AG09319 (cell line): ENCODE results near the gene PIGU.

ENCODE experiments used
- DNase-seq: peaks from one replicate; pipeline ENCODE4 v3.0.0-alpha.2; 2010; ENCODE audit warnings: low read depth; ENCODE audit errors: extremely low read depth
- TF ChIP-seq, protein P1 (sequence below): IDR thresholded peaks from 2 replicates; pipeline ENCODE4 v1.5.1; 2011; ENCODE audit warnings: low read depth, mild to moderate bottlenecking, inconsistent platforms, low read length, moderate library complexity

The PIGU gene

DNA sequence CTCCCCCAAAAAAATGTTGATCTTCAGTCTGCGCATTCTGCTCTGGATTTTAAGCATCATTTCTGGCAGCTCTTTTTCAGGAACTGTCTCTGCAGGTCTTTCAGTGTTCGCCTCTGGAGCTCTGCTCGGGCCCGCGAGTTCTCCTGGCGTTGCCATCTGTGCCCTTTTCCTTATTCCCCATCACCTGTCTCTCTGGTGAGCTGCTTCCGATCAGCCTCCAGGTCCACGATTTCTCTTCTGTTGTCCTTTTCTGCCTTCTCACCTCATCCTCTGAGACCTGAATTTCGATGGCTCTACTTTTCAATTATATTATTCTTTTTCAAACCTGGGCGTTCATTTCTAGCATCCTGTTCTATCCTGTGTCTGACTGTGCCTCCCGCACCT is 119.0 kb downstream of the PIGU start:
- TF ChIP-seq, protein P1, sequence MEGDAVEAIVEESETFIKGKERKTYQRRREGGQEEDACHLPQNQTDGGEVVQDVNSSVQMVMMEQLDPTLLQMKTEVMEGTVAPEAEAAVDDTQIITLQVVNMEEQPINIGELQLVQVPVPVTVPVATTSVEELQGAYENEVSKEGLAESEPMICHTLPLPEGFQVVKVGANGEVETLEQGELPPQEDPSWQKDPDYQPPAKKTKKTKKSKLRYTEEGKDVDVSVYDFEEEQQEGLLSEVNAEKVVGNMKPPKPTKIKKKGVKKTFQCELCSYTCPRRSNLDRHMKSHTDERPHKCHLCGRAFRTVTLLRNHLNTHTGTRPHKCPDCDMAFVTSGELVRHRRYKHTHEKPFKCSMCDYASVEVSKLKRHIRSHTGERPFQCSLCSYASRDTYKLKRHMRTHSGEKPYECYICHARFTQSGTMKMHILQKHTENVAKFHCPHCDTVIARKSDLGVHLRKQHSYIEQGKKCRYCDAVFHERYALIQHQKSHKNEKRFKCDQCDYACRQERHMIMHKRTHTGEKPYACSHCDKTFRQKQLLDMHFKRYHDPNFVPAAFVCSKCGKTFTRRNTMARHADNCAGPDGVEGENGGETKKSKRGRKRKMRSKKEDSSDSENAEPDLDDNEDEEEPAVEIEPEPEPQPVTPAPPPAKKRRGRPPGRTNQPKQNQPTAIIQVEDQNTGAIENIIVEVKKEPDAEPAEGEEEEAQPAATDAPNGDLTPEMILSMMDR = no peak
- no peak for DNase-seq

DNA sequence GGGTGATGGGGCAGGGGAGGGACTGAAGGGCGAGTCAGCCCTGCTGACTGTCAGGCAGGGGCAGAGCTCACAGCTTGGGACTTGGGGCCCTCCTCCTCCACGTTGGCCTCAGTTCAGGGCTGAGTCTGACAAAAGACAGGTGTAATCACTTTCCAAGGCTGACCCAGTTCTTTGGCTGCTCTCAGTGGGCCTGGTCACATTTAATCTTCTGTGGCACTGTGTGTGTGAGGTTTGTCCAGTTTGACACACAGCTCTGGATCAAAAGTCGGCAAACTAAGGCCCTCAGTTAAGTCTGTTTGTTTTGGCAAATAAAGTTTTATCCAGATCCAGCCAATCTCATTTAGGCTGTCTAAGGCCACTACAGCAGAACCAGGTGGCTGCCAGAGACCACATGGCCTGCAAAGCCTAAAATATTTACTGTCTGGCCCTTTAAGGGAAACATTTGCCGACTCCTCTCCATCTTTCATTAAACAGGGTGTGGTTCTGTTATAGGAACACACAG is 123.5 kb downstream of the PIGU start:
- no peak for DNase-seq
- TF ChIP-seq, protein P1 = no peak

DNA sequence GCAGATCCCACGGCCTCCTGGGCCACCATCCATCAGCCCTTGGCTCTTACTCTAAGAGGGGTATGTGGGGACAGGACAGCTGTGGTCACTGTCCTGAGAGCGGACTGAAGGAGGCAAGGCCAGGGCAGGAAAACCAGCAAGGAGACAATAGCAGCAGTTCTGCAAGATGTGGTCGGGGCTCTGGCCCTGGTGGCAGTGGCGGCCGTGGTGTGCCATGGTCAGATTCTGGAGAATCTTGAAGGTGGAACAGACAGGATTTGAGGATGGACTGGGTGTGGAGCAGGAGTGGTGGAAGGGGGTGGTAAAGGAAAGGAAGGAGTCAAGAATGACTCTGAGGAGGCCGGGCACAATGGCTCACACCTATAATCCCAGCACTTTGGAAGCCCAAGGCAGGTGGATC is 124.3 kb downstream of the PIGU start:
- no peak for DNase-seq
- TF ChIP-seq, protein P1 = no peak

DNA sequence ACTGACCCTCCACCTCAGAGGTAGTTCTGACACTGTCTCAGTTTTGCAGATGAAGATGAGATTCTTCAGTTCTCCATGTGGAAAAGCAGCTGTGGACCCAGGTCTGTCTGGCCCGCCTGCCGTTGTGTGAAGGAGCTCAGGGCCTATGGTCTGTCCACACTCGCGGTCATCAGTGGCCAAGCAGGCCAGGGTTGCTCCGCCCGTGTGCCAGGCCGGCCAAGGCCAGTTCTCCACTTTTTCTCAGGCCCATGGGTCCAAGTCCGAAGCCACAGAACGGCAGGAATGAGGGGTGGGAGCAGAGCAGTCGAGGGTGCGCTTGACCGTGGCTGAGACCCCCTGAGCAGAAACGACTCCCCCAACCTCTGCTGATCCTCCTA is 127.0 kb downstream of the PIGU start:
- TF ChIP-seq, protein P1 = no peak
- DNase-seq = no peak

DNA sequence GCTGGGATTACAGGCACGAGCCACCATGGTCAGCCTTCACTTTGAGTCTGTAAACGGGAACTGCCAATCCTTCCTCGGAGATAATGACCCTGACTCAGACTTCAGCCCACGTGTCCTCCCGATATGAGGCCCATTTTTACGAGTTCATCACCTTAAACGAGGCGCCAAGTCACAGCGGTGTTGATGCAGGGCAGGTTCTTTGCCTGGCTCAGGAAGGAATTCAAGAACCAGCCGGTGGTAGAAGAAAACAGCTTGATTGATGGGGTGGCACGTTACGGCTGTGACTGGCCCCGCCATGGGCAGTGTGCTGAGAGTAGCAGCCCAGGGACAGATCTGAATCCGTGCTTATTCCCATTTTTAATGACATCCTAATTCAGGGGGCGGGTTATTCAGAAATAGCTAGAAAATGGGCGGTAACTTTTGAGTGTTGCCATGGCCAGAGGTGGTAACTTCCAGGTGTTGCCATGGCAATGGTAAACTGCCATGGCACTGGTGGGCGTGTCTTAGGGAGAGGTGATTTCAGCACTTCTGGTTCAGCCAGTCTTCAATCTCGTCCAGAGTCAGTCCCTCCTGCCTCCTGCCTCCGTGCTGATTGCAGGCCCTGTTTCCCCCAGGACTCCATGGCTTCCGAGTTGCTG is 127.5 kb downstream of the PIGU start:
- DNase-seq = no peak
- TF ChIP-seq, protein P1 = no peak

DNA sequence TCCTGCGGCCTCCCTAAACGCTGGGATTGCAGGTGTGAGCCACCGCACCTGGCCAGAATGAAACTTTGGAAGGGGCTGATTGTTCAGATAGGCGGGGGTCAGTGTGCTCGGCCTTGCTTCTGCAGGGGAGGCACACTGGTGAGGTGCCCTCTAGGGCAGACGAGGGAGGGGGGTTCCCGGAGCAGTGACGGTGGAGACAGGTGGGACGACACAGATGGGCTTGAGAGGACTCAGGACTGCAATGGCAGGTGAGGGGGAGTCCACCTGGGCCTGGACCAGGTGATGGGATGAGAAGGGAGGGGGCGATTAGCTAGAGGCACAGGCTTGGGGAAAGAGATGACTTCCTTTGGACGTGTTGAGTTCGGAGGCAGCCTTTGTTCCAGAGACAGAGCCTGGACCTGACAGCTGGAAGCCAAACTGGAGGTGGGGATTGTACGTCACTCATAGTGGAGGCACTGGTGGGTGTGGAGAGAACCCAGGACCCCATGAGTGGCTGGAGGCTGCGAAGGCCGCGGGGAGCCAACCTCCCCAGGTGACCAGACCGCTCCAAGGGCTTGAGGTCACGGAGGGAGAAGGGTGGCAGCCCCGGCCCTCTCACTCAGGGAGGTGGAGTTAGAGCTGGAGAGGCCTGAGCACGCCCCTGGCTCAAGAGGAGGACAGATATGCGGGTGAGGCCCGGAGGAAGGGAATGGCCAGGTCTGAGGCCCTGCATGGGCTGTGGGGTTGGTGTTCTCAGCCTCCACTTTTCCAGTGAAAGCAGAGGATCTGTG is 128.9 kb downstream of the PIGU start:
- DNase-seq = no peak

DNA sequence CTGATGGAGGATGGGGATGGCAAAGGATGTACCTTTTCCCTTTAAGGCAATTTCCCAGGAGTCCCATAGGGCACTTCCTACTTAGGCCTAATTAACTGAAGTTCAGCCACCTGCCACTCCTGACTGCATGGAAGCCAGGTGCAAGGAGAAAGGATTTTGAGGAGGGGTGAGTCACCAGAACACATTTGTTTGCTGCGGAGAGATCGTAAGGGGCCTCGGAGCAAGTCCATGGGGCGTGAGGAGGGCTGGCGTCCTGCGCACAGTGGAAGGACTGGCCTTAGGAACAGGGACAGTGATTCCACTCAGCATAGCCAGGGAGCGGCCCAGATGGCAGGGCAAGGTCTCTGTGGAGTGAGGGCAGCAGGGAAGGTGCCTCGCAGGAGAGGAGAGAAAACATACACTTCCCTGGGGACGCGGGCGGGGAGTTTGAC is 130.1 kb downstream of the PIGU start:
- no peak for DNase-seq
- TF ChIP-seq, protein P1 = no peak

More for the DNA sequence above, 128.9 kb downstream of the PIGU start:
- TF ChIP-seq, protein P1 = no peak
